ENCODE measurements around the gene SMIM38.
"Not testable (repeated sequence)": the region's sequence is repeated elsewhere in the genome, so short reads cannot be mapped to it uniquely, and the experiment has no call there.

Gene SMIM38

GRCh38 chr11:69140161-69140560 lies 15.6 kb upstream of the SMIM38 start:
- DNase-seq (ENCODE audit: low read depth) = not testable (repeated sequence)

GRCh38 chr11:69140635-69141034 lies 15.1 kb upstream of the SMIM38 start:
- DNase-seq (ENCODE audit: low read depth) = no peak

GRCh38 chr11:69141742-69142141 lies 14.0 kb upstream of the SMIM38 start:
- DNase-seq (ENCODE audit: low read depth) = no peak

GRCh38 chr11:69142895-69143294 lies 12.8 kb upstream of the SMIM38 start:
- no peak for DNase-seq (ENCODE audit: low read depth)

- no peak for DNase-seq (ENCODE audit: low read depth)
Observed at GRCh38 chr11:69144316-69145049, 11.3 kb upstream of the SMIM38 start.

- DNase-seq (ENCODE audit: low read depth) = peak; percentile 21
Observed at GRCh38 chr11:69145050-69145380, 10.7 kb upstream of the SMIM38 start.

- DNase-seq (ENCODE audit: low read depth) = no peak
Observed at GRCh38 chr11:69148377-69148762, 7.4 kb upstream of the SMIM38 start.

GRCh38 chr11:69148806-69149205 lies 6.9 kb upstream of the SMIM38 start:
- DNase-seq (ENCODE audit: low read depth) = no peak

- not testable (repeated sequence) for DNase-seq (ENCODE audit: low read depth)
Observed at GRCh38 chr11:69149338-69150045, 6.2 kb upstream of the SMIM38 start.

- no peak for DNase-seq (ENCODE audit: low read depth)
Observed at GRCh38 chr11:69150175-69150574, 5.6 kb upstream of the SMIM38 start.

GRCh38 chr11:69151836-69152235 lies 3.9 kb upstream of the SMIM38 start:
- no peak for DNase-seq (ENCODE audit: low read depth)

- DNase-seq (ENCODE audit: low read depth) = no peak
Observed at GRCh38 chr11:69152733-69153421, 2.9 kb upstream of the SMIM38 start.

- DNase-seq (ENCODE audit: low read depth) = no peak
Observed at GRCh38 chr11:69153661-69154060, 2.1 kb upstream of the SMIM38 start.

- no peak for DNase-seq (ENCODE audit: low read depth)
Observed at GRCh38 chr11:69154211-69154913, 1.4 kb upstream of the SMIM38 start.

GRCh38 chr11:69154938-69155301 lies 815 bp upstream of the SMIM38 start:
- no peak for DNase-seq (ENCODE audit: low read depth)

GRCh38 chr11:69156235-69156639 lies 502 bp downstream of the SMIM38 start:
- DNase-seq (ENCODE audit: low read depth) = no peak

- DNase-seq (ENCODE audit: low read depth) = no peak
Observed at GRCh38 chr11:69156673-69157155, 979 bp downstream of the SMIM38 start.

- peak; percentile 10 for DNase-seq (ENCODE audit: low read depth)
Observed at GRCh38 chr11:69157156-69157821, 1.6 kb downstream of the SMIM38 start.

- no peak for DNase-seq (ENCODE audit: low read depth)
Observed at GRCh38 chr11:69157822-69158231, 2.1 kb downstream of the SMIM38 start.

- no peak for DNase-seq (ENCODE audit: low read depth)
Observed at GRCh38 chr11:69158301-69159149, 2.8 kb downstream of the SMIM38 start.
